GM20000 (cell line): ENCODE measurements around the gene RASA2.

Source experiments
- DNase-seq: peaks from one replicate; pipeline ENCODE4 v3.0.0; 2012; ENCODE audit warnings: low spot score
- TF ChIP-seq, protein P1 (sequence below): IDR thresholded peaks from 2 replicates; pipeline ENCODE4 v1.5.1; 2012; ENCODE audit warnings: mild to moderate bottlenecking, control low read depth; ENCODE audit errors: extremely low read depth, missing control alignments

Gene RASA2

GRCh38 chr3:141656771-141657170 is 169.9 kb downstream of the RASA2 start:
- no peak for DNase-seq

DNA sequence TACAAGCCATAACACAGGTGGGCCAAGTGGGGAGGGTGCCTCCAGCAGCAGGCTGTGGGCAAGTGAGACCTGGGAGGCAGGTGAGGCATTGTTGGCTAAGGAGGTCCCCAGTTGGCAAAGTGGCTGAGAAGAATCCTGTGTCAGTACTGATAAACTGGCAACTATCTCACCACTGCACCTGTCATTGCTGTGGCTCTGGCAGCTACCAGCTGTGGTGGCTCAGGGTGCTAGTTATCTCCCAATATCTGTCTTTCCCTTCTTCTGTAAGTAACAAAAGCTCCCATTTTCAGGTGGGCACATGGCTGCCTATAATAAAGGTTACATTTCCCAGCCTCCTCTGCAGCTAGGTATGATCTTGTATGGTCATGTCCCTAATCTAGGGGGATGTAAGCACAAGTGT is 170.7 kb downstream of the RASA2 start:
- TF ChIP-seq, protein P1, sequence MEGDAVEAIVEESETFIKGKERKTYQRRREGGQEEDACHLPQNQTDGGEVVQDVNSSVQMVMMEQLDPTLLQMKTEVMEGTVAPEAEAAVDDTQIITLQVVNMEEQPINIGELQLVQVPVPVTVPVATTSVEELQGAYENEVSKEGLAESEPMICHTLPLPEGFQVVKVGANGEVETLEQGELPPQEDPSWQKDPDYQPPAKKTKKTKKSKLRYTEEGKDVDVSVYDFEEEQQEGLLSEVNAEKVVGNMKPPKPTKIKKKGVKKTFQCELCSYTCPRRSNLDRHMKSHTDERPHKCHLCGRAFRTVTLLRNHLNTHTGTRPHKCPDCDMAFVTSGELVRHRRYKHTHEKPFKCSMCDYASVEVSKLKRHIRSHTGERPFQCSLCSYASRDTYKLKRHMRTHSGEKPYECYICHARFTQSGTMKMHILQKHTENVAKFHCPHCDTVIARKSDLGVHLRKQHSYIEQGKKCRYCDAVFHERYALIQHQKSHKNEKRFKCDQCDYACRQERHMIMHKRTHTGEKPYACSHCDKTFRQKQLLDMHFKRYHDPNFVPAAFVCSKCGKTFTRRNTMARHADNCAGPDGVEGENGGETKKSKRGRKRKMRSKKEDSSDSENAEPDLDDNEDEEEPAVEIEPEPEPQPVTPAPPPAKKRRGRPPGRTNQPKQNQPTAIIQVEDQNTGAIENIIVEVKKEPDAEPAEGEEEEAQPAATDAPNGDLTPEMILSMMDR: no peak

More at GRCh38 chr3:141656771-141657170, 169.9 kb downstream of the RASA2 start:
- TF ChIP-seq, protein P1: no peak

GRCh38 chr3:141659821-141660613 is 173.2 kb downstream of the RASA2 start:
- no peak for DNase-seq

More for the DNA sequence above, 170.7 kb downstream of the RASA2 start:
- DNase-seq: no peak

DNA sequence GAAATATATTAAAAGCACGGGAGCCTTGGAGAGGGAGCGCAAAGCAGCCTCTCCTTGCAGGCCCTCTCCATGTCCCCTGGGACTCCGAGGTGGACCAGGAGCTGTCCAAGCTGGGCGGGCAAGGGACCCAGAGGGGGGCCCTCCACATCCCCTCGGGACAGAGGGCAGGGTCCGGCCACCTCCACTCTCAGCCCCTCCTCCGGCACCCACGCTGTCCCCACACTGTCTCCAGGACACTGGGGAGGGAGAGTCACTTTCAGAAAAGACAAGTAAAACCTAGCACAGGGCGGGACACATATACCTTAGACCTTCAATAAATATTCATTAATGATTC is 173.8 kb downstream of the RASA2 start:
- TF ChIP-seq, protein P1: no peak
- no peak for DNase-seq

More at GRCh38 chr3:141659821-141660613, 173.2 kb downstream of the RASA2 start:
- TF ChIP-seq, protein P1: no peak

DNA sequence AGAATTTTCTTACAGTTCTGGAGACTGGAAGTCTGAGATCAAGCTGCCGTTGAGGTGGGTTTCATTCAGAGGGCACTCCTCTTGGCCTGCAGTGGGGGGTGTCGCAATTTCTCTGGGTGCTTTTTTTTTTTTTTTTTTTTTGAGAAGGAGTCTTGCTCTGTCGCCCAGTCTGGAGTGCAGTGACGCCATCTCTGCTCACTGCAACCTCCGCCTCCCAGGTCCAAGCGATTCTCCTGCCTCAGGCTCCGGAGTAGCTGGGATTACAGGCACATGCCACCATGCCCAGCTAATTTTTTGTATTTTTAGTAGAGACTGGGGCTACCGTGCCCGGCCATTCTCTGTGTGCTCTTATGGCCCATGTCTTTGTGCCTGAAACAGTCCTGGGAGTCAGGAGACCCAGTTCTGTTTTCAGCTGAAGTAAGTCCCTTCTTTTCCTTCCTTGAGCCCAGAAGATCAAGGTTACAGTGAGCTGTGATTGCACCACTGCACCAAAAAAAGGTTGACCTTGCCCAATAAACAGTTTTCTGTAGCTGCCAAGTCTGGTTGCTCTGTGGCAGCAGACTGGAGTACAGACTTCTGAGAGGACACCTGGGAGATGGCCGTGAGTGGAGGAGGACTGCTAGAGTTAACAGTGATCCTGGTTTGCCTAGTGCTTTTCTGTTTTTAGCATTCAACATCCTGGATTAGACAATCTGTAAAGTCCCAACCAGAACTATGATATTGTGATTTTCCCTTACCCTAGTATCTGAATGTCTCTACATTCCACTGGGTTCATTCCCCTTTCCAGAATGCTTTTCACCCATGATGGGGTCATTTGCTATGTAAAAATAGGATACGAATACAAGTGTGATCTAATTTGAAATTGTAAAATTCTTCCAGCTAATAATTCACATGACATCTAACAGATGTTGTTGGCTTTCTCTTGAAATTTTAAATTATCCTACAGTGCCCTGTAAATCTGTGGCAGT is 174.7 kb downstream of the RASA2 start:
- DNase-seq: no peak
- TF ChIP-seq, protein P1: no peak

GRCh38 chr3:141663993-141664392 is 177.2 kb downstream of the RASA2 start:
- DNase-seq: no peak

More at GRCh38 chr3:141663993-141664392, 177.2 kb downstream of the RASA2 start:
- TF ChIP-seq, protein P1: no peak
